HAP-1 (cell line): ENCODE measurements around the gene S100Z.
A peak's percentile ranks its signal among the peaks of the same experiment; 100 is the strongest.
"Not testable (repeated sequence)": the region's sequence is repeated elsewhere in the genome, so short reads cannot be mapped to it uniquely, and the experiment has no call there.

Experiments
- DNase-seq, 2 experiments: peaks; one replicate each; pipeline ENCODE4 v3.0.0-alpha.2; 2016 to 2020; ENCODE audit warnings: low spot score in 2 of 2
- H3K27me3 ChIP-seq: fragments of 250-450 bp; sonication (Bioruptor Pico); 2 replicates; pipeline ENCODE4 v1.5.1; 2020; ENCODE audit warnings: low read depth, mild to moderate bottlenecking, moderate library complexity
- H3K36me3 ChIP-seq: fragments of 250-450 bp; sonication (Bioruptor Pico); replicated peaks from 2 replicates; pipeline ENCODE4 v1.5.1; 2020; ENCODE audit warnings: mild to moderate bottlenecking
- H3K4me1 ChIP-seq: fragments of 250-450 bp; sonication (Bioruptor Pico); 2 replicates; pipeline ENCODE4 v1.5.1; 2020; ENCODE audit warnings: mild to moderate bottlenecking
- H3K4me3 ChIP-seq: fragments of 250-450 bp; sonication (Bioruptor Pico); 2 replicates; pipeline ENCODE4 v1.5.1; 2020; ENCODE audit warnings: mild to moderate bottlenecking, moderate library complexity
- H3K9me3 ChIP-seq: fragments of 250-450 bp; sonication (Bioruptor Pico); 2 replicates; pipeline ENCODE4 v1.5.1; 2020; ENCODE audit warnings: mild to moderate bottlenecking, moderate library complexity
- in situ Hi-C: fragments of 300-500 bp; cut with MboI; formaldehyde crosslinking; loops from 3 replicates; pipeline ENCODE4 v1.14.3; 2020; ENCODE audit warnings: low sequenced_read_pairs, inconsistent platforms, mixed read lengths

Gene S100Z

DNA sequence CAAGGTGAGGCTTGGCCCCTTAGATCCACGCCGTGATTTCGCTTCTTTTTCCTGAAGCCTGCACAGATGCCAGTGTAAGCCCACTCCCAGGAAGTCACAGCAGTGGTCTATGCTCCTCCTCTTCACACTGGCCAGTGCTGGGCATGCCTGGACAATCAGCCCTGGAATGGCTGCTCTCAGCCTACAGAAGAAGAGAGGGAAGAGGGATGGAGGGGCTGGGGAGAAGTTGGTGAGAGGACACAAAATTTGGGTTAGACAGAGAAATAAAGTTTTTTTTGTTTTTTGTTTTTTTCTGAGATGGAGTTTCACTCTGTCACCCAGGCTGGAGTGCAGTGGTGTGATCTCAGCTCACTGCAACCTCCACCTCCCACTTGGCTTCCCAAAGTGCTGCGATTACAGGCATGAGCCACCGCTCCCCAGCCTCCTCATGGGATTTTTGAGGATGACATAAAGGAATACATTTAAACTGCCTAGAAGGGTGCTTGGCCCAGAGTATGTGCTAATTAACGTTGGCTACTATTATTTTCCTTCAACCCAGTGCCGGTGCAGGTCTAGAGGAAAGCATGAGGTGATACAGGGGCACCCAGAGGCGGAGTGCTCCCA is 830 bp downstream of the S100Z start:
- Histone ChIP-seq H3K4me1 (no peaks in the 10 kb centered on the region), H3K36me3 (no peaks in the 10 kb centered on the region), H3K27me3 (no peaks in the 10 kb centered on the region), H3K9me3 (no peaks in the 10 kb centered on the region), H3K4me3 (no peak overlapping the region)
- DNase-seq, result no peak
- in situ Hi-C loops, result no loop called here

DNA sequence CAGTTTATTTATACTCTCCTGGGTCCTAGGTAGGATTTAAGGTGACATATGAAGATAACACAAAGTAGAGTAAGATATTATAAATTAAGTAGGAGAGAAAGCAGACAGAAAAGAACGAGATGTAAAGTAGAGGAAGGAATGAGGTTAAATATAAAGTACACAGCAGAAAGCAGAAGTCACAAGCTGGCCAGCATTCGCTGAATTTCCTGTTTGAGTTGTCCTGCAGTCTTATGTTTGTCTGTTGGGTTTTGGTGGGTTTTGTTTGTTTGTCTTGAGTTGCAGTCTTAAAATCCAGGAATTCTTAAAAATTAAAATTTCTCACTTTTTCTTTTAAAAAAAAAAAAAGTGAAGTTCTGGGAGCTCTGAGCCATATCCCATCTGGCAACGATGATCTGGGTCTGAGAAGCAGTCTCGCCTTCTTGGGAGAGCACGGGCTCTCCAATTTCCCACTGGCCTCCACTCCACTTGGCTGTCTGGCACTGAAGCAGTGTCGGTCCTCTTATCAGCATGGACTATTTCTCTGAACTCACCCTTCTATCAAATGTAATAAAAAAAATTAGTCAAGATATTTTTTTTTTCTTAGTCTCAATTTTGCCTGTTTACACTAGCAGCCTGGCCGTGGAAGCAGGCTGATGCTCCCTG is 2.0 kb downstream of the S100Z start:
- no peak for DNase-seq
- Histone ChIP-seq H3K9me3 (no peaks in the 10 kb centered on the region), H3K4me1 (no peaks in the 10 kb centered on the region), H3K36me3 (no peaks in the 10 kb centered on the region), H3K27me3 (no peaks in the 10 kb centered on the region), H3K4me3 (no peak overlapping the region)
- in situ Hi-C loops, result no loop called here

DNA sequence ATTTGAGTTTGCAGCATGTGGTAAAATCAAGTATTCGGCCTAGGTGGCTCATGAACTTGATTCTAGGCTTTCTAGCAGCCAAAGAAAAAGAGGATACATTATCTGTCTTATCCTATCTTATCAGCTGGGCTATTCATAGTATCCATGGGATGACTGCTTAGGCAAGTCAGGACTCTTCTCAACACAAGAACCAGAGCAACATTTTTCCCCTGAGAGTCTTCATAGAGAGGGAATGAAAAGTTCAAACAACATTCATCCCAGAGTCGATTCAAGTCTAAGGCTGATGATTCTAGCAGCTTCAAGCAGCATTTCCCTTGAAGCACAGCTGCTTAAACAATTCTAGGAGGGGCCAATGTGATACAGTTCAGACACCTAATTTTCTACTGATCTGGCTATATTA is 3.0 kb downstream of the S100Z start:
- H3K9me3 ChIP-seq, result no peaks in the 10 kb centered on the region
- in situ Hi-C loops, result no loop called here
- no peaks in the 10 kb centered on the region for H3K36me3 ChIP-seq
- DNase-seq, result no peak
- no peak overlapping the region for H3K4me3 ChIP-seq
- H3K27me3 ChIP-seq, result no peaks in the 10 kb centered on the region
- H3K4me1 ChIP-seq, result no peaks in the 10 kb centered on the region

DNA sequence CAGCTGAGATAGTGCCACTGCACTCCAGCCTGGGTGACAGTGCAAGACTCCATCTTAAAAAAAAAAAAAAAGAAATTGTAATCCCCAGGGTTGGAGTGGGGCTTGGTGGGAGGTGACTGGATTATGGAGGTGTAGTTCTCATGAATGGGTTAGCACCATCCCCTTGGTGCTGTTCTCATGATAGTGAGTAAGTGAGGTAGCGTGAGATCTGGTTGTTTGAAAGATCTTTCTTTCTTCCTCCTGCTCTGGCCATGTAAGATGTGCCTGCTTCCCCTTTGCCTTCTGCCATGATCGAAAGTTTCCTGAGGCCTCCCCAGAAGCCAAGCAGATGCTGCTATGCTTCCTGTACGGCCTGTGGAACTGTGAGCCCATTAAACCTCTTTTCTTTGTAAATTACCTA is 3.9 kb downstream of the S100Z start:
- H3K9me3 ChIP-seq, H3K27me3 ChIP-seq, DNase-seq, H3K4me3 ChIP-seq, H3K4me1 ChIP-seq, in situ Hi-C loops, H3K36me3 ChIP-seq: not testable (repeated sequence)

DNA sequence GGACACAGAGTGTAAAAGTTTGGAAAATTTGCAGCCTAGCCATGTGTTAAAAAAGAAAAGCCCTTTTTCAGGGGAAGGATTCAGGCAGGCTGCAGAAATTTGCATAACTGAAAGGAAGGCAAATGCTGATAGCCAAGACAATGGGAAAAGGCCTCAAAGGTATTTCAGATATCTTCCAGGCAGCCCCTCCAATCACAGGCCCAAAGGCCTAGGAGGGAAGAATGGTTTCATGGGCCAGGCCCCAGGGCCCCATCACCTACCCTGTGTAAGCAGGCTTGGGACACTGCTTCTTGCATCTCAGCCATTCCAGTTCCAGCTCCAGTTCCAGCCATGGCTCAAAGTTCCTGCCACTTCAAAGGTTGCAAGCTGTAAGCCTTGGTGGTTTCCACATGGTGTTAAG is 4.8 kb downstream of the S100Z start:
- no peaks in the 10 kb centered on the region for H3K36me3 ChIP-seq
- in situ Hi-C loops, result no loop called here
- H3K4me1 ChIP-seq, result no peaks in the 10 kb centered on the region
- no peak overlapping the region for H3K4me3 ChIP-seq
- no peaks in the 10 kb centered on the region for H3K9me3 ChIP-seq
- no peak for DNase-seq
- H3K27me3 ChIP-seq, result no peaks in the 10 kb centered on the region

DNA sequence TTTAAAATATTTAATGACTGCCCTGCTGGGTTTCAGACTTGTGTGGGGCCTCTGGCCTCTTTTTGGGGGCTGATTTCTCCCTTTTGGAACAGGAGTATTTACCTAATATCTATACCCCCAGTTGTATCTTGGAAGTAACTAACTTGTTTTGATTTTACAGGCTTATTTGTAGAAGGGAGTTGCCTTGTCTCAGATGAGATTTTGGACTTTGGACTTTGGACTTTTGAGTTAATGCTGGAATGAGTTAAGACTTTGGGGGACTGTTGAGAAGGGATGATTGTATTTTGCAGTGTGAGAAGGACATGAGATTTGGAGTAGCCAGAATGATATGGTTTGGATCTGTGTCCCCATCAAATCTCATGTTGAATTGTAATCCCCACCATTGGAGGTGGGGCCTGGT is 5.7 kb downstream of the S100Z start:
- H3K4me1 ChIP-seq, DNase-seq, in situ Hi-C loops, H3K4me3 ChIP-seq, H3K36me3 ChIP-seq, H3K27me3 ChIP-seq, H3K9me3 ChIP-seq: not testable (repeated sequence)

DNA sequence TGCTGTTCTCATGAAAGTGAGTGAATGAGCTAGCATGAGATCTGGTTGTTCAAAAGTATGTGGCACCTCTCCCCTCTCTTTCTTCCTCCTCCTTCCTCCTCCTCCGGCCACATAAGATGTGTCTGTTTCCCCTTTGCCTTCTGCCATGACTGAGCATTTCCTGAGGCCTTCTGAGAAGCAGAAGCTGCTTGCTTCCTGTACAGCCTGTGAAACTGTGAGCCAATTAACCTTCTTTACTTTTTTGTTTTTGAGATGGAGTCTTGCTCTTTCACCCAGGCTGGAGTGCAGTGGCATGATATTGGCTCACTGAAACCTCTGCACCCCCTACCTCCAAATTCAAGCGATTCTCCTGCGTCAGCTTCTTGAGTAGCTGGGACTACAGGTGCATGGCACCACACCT is 6.1 kb downstream of the S100Z start:
- no peak overlapping the region for H3K4me3 ChIP-seq
- H3K27me3 ChIP-seq, result no peaks in the 10 kb centered on the region
- H3K9me3 ChIP-seq, result no peaks in the 10 kb centered on the region
- DNase-seq, result no peak
- in situ Hi-C loops, result no loop called here
- H3K36me3 ChIP-seq, result no peaks in the 10 kb centered on the region
- H3K4me1 ChIP-seq, result no peaks in the 10 kb centered on the region

DNA sequence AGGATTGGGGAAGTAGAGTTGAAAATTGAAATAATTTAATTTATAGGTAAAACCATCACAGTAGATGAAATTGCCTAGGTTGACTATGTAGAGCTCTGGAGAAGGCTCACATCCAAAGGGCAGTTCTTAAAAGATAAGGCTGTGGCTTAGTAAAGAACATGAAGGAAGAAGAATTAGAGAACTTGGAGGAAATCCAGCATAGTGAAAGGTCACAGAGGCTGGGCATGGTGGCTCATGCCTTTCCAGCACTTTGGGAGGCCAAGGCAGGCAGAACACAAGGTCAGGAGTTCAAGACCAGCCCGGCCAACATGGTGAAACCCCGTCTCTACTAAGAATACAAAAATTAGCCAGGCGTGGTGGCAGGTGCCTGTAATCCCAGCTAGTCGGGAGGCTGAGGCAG is 7.0 kb downstream of the S100Z start:
- H3K4me3 ChIP-seq, H3K27me3 ChIP-seq, H3K9me3 ChIP-seq, H3K4me1 ChIP-seq, in situ Hi-C loops, DNase-seq, H3K36me3 ChIP-seq: not testable (repeated sequence)

DNA sequence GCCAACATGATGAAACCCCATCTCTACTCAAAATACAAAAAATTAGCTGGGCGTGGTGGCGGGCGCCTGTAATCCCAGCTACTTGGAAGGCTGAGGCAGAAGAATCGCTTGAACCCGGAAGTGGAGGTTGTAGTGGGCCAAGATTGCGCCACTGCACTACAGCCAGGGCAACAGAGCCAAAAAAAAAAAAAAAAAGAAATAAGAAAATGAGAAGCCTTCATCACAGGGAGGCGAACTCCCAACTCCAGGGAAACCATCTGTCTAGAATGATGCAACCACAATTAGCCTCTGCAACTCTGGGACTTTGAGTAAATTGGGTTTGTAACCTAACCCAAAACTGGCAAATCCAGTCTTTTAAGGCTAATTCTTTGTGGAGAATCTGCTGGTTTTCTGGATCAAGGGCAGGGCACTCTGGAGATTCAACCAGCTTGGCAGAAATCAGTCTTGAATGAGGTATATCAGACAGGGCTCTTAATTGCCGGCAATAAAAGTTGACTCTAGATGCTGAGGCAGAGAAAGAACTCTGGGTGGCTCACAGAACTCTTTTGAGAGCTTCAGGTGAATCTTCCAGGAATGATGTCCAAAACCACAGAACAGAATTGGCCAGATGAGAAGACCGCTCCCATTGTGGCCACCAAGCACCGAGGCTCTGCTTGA is 9.9 kb downstream of the S100Z start:
- in situ Hi-C loops, result no loop called here
- no peaks in the 10 kb centered on the region for H3K36me3 ChIP-seq
- no peak for DNase-seq

DNA sequence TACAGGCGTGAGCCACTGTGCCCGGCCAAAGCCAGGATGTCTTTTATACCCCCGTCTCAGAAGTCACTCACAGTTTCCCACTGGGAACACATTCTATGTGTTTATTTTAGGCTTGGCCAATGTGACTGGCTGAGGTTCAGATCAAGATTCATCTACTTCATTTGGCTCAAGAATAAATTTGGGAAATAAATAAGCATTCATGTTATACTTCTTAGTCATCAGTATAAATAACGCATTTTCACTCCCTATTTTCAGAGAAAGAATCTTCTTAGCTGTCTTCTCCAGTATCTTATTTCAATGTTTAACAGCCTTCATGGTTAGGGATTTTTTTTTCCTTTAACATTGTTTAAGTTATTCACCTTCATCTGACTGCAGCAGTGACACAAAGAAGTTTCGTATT is 11.8 kb downstream of the S100Z start:
- Histone ChIP-seq H3K36me3 (no peaks in the 10 kb centered on the region), H3K9me3 (no peaks in the 10 kb centered on the region), H3K27me3 (no peaks in the 10 kb centered on the region), H3K4me3 (no peak overlapping the region), H3K4me1 (no peaks in the 10 kb centered on the region)
- DNase-seq, result no peak
- in situ Hi-C loops, result no loop called here

More for the DNA sequence above, 9.9 kb downstream of the S100Z start:
- no peaks in the 10 kb centered on the region for H3K9me3 ChIP-seq
- H3K27me3 ChIP-seq, result no peaks in the 10 kb centered on the region
- H3K4me1 ChIP-seq, result no peaks in the 10 kb centered on the region
- no peak overlapping the region for H3K4me3 ChIP-seq

DNA sequence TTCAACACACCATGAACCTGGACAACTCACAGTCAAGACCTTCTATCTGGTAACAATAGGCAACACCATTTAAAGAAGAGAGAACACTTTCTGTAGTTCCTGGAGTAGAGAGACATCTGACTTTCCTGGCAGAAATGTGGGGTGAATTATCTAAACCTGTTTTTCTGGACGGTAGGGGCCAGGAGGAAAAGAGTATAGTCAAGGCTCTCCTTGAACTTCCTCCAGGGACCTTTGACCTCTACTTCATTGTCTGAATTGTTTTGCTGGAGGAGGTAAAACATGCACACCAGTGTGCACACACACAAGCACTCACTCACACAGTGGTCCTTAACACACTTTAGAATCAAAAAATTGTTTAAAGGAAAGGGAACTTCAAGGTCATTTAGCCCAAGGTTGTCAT is 13.2 kb downstream of the S100Z start:
- no peaks in the 10 kb centered on the region for H3K9me3 ChIP-seq
- no peak overlapping the region for H3K4me3 ChIP-seq
- no peaks in the 10 kb centered on the region for H3K27me3 ChIP-seq
- in situ Hi-C loops, result no loop called here
- H3K36me3 ChIP-seq, result no peaks in the 10 kb centered on the region
- no peaks in the 10 kb centered on the region; the same call in 1 of the 2 replicates for H3K4me1 ChIP-seq
- DNase-seq, result no peak

DNA sequence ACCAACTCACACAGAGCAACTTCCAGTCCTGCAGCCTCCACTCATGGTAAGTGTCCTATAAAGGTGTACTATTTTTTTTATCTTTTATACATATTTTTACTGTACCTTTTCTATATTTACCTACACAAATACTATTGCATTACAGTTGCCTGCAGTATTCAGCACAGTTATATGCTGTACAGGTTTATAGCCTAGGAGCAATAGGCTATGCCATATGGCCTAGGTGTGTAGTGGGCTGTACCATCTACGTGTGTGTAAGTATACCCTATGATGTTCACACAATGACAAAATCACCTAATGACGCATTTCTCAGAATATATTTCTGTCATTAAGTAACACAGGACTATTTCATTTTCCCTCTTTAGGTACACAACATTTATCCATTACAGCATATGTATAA is 16.7 kb downstream of the S100Z start:
- in situ Hi-C loops, result no loop called here
- H3K4me3 ChIP-seq, result no peak overlapping the region

DNA sequence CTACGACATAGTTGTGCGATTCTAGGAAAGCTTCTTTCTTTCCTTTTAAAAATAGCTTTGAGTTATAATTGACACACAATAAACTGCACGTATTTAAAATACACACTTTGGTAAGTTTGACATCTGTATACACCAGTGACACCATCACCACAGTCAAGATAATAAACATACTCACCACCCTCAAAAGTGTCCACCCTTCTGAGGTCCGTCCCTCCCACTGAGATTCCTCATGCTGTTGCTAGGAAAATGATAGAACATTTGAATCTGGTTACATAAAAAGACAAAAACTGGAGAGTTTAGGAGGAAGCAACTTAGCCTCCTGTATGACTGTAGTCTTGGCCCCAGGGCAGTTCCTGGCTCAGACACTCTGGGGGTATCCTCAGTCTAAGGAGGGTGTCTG is 17.2 kb downstream of the S100Z start:
- no peaks in the 10 kb centered on the region for H3K27me3 ChIP-seq
- H3K9me3 ChIP-seq, result no peaks in the 10 kb centered on the region
- in situ Hi-C loops, result no loop called here
- no peak for DNase-seq
- H3K4me3 ChIP-seq, result no peak overlapping the region
- H3K4me1 ChIP-seq, result no peaks in the 10 kb centered on the region; the same call in 1 of the 2 replicates
- H3K36me3 ChIP-seq, result no peaks in the 10 kb centered on the region

More for the DNA sequence above, 16.7 kb downstream of the S100Z start:
- Histone ChIP-seq H3K36me3 (no peaks in the 10 kb centered on the region), H3K9me3 (no peaks in the 10 kb centered on the region), H3K27me3 (no peaks in the 10 kb centered on the region), H3K4me1 (no peaks in the 10 kb centered on the region; the same call in 1 of the 2 replicates)
- no peak for DNase-seq

DNA sequence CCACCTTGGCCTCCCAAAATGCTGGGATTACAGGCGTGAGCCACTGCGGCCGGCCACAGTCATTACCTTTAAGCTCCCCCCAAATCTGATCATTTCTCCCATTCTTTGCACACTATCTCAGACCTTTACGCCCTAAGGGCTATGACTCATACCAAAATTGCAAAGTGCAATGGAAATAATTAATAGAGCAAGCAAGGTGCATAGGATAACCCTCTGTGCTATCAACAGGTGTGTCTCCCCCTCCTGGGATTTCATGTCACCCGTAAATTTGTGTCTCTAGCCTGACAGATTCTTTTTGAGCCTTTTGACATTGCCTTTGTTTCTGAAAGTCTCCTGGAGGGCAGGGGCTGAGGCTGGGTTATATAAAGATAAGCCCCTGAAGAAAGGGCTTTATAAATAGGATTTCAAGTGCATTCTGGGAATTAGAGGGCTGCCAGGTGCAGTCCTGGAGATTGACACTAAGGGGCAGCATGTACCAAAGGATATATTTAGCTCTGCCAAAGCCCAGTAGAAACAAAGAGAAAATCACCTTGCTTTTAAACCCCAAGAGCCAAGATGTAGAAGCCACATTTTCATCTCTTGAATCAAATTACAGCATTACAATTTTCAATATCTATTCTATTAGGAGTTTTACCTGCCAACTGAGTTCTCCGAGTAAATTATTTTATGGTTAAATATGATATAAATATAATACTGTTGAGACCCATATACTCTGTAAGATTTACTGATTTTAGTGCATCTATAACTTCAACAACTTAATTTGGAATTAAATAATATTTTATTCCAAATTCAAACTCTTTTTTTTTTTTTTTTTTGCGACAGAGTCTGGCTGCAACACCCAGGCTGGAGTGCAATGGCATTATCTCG is 18.2 kb downstream of the S100Z start:
- DNase-seq, result peak; percentile 86
- H3K4me3 ChIP-seq, result no peak overlapping the region
- no peaks in the 10 kb centered on the region for H3K36me3 ChIP-seq
- in situ Hi-C loops, result no loop called here
- H3K4me1 ChIP-seq, result no peaks in the 10 kb centered on the region; the same call in 1 of the 2 replicates
- H3K27me3 ChIP-seq, result no peaks in the 10 kb centered on the region
- H3K9me3 ChIP-seq, result no peaks in the 10 kb centered on the region
